HG03354 (cell line): ENCODE results near the gene ADAMTS13.

ENCODE experiments used
- ATAC-seq: cut with Tn5 transposase; IDR thresholded peaks from one replicate; pipeline ENCODE4 v1.9.1; 2021; ENCODE audit warnings: mild to moderate bottlenecking; ENCODE audit not compliant: unreplicated experiment, poor library complexity, severe bottlenecking

Gene ADAMTS13

DNA sequence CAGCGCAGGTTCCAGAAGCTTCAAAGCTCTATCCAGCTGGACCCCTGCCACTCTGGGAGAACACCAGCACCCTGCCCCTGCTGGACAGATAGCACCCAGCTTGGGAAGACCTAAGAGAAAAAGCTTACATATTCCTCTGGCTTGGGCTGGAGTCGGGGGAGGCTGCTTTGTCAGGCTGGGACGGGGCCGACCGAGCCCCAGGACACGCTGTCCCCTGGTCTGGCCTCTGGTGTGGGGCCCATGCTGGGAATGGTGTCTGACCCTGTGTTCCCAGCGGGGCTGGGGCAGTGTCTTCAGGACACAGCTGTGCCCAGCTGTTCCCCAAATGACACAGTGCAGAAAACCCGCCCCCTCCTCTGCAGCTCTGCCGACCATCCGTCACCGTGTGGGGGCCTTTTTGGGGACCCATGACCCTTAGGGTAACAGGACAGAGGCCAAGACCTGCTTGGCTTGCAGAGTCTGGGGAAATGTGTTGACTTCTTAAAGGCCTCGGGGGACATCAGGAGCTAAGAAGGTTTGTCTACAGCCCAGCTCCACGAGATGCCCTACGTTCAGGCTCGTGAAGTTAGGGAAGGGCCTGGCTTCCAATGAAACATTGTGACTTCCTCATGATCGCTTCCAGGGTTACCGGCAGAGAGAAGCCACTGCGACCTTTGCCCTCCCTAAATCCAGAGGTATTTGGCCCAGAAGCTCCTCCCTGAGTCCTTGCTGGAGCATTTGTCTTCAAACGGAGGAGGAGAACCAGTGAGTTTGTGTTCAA, 77.1 kb downstream of the ADAMTS13 start:
- ATAC-seq = no peak

GRCh38 chr9:133499892-133500270, 77.7 kb downstream of the ADAMTS13 start:
- ATAC-seq = no peak

DNA sequence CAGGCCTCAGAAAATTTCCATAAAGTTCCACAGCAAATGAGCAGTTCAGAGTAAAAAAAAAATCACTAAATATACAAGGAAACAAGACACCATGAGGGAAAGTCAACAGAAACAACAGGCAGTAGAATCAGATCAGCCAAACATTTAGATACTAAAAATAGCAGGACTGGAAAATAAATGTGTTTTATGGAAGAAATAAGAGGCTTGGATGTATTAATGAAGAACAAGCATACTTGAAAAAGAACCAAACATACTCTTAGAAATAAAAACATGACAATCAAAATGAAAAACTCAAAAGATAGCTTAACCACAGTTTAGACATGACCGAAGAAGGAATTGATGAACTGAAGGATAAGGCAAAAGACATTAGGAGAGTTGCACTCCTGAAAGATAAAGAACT, 79.9 kb downstream of the ADAMTS13 start:
- ATAC-seq = no peak

GRCh38 chr9:133505186-133505830, 83.1 kb downstream of the ADAMTS13 start:
- ATAC-seq = no peak

GRCh38 chr9:133505901-133506652, 83.9 kb downstream of the ADAMTS13 start:
- no peak for ATAC-seq

- no peak for ATAC-seq
Measured at GRCh38 chr9:133506653-133507038, 84.5 kb downstream of the ADAMTS13 start.

- ATAC-seq = no peak
Measured at GRCh38 chr9:133507246-133507965, 85.2 kb downstream of the ADAMTS13 start.

- ATAC-seq = no peak
Measured at GRCh38 chr9:133508046-133508445, 85.9 kb downstream of the ADAMTS13 start.
